SK-N-MC (cell line): ENCODE data around the gene ARFRP1.

Source experiments
- EZH2 ChIP-seq: fragments of 200-600 bp; sonication (generic); IDR thresholded peaks from one replicate; pipeline ENCODE4 v1.6.1; 2017; ENCODE audit warnings: antibody characterized with exemption
- FOXP2 ChIP-seq: optimal IDR thresholded peaks from 2 replicates; pipeline ENCODE3; 2011; ENCODE audit warnings: mild to moderate bottlenecking, moderate library complexity; ENCODE audit not compliant: insufficient read depth; ENCODE audit errors: extremely low read length, control extremely low read depth
- POLR2AphosphoS5 ChIP-seq: IDR thresholded peaks from 2 replicates; pipeline ENCODE4 v1.6.1; 2012; ENCODE audit warnings: mild to moderate bottlenecking, low read depth, low read length, borderline replicate concordance

GRCh38 chr20:63678071-63678470, 29.7 kb downstream of the ARFRP1 start:
- no peak for TF ChIP-seq POLR2AphosphoS5
- TF ChIP-seq FOXP2: no peak
- TF ChIP-seq EZH2: no peak
